Loucy (cell line): ENCODE data around the gene S1PR5.

Source experiments
- H2AFZ ChIP-seq: fragments of 200-600 bp; sonication (generic); 2 replicates; pipeline ENCODE4 v1.6.0; 2016; ENCODE audit warnings: antibody characterized with exemption, mild to moderate bottlenecking, low read length, moderate library complexity
- H3F3A ChIP-seq: fragments of 200-600 bp; 2 replicates; pipeline ENCODE4 v1.6.0; 2016; ENCODE audit warnings: antibody characterized with exemption, low read depth, mild to moderate bottlenecking
- H3K27me3 ChIP-seq: fragments of 200-600 bp; sonication (generic); 2 replicates; pipeline ENCODE4 v1.6.1; 2014; ENCODE audit warnings: low read length, mild to moderate bottlenecking; ENCODE audit not compliant: insufficient read depth, poor library complexity, severe bottlenecking
- H3K36me3 ChIP-seq: fragments of 200-600 bp; sonication (generic); 2 replicates; pipeline ENCODE4 v1.6.1; 2016; ENCODE audit warnings: low read length; ENCODE audit not compliant: insufficient read depth
- H3K4me1 ChIP-seq: fragments of 200-600 bp; sonication (generic); 2 replicates; pipeline ENCODE4 v1.5.1; 2014; ENCODE audit warnings: low read length, mild to moderate bottlenecking; ENCODE audit not compliant: insufficient read depth, poor library complexity, severe bottlenecking
- H3K4me2 ChIP-seq: fragments of 200-600 bp; sonication (generic); 2 replicates; pipeline ENCODE4 v1.6.0; 2014; ENCODE audit warnings: antibody characterized with exemption, low read length, low read depth, mild to moderate bottlenecking; ENCODE audit not compliant: poor library complexity, severe bottlenecking
- H3K4me3 ChIP-seq: fragments of 200-600 bp; sonication (generic); 2 replicates; pipeline ENCODE4 v1.5.1; 2014; ENCODE audit warnings: low read length, mild to moderate bottlenecking, mixed read lengths; ENCODE audit not compliant: poor library complexity, severe bottlenecking
- H3K79me2 ChIP-seq: fragments of 200-600 bp; sonication (generic); 2 replicates; pipeline ENCODE4 v1.6.1; 2014; ENCODE audit warnings: low read length; ENCODE audit not compliant: insufficient read depth
- H3K9ac ChIP-seq: fragments of 200-600 bp; sonication (generic); 2 replicates; pipeline ENCODE4 v1.6.0; 2014; ENCODE audit warnings: mild to moderate bottlenecking, low read depth, low read length, moderate library complexity; ENCODE audit not compliant: poor library complexity, severe bottlenecking
- H3K9me2 ChIP-seq: fragments of 200-600 bp; sonication (generic); replicated peaks from 2 replicates; pipeline ENCODE4 v1.6.1; 2016; ENCODE audit warnings: low read depth, low read length, mixed read lengths
- H3K9me3 ChIP-seq: fragments of 200-600 bp; sonication (generic); 2 replicates; pipeline ENCODE4 v1.6.1; 2014; ENCODE audit warnings: mild to moderate bottlenecking, antibody characterized with exemption, low read length, low read depth; ENCODE audit not compliant: insufficient read depth
- H4K20me1 ChIP-seq: fragments of 200-600 bp; sonication (generic); 2 replicates; pipeline ENCODE4 v1.6.0; 2014; ENCODE audit warnings: antibody characterized with exemption, low read length, mild to moderate bottlenecking; ENCODE audit not compliant: insufficient read depth, poor library complexity, severe bottlenecking
- EZH2phosphoT487 ChIP-seq: fragments of 200-600 bp; IDR thresholded peaks from 2 replicates; pipeline ENCODE4 v1.6.1; 2018; ENCODE audit warnings: antibody characterized with exemption, mild to moderate bottlenecking, moderate library complexity, borderline replicate concordance
- TF ChIP-seq, protein P1 (sequence below): fragments of 200-600 bp; sonication (generic); conservative IDR thresholded peaks from 2 replicates; pipeline ENCODE4 v1.5.1; 2014; ENCODE audit warnings: mild to moderate bottlenecking, antibody characterized with exemption, low read length

Gene S1PR5

GRCh38 chr19:10525636-10526035, 8.4 kb upstream of the S1PR5 start:
- Histone ChIP-seq H3K36me3 (no peaks in the 10 kb centered on the region), H3K4me1 (no peaks in the 10 kb centered on the region), H3K9me3 (no peaks in the 10 kb centered on the region), H3K27me3 (no peaks in the 10 kb centered on the region), H3K79me2 (no peaks in the 10 kb centered on the region), H2AFZ (no peak overlapping the region), H3K4me2 (no peak overlapping the region), H3K4me3 (no peak overlapping the region), H4K20me1 (no peaks in the 10 kb centered on the region), H3F3A (no peaks in the 10 kb centered on the region), H3K9me2 (no peaks in the 10 kb centered on the region), H3K9ac (no peak overlapping the region)
- no peak for TF ChIP-seq EZH2phosphoT487
- TF ChIP-seq, protein P1, sequence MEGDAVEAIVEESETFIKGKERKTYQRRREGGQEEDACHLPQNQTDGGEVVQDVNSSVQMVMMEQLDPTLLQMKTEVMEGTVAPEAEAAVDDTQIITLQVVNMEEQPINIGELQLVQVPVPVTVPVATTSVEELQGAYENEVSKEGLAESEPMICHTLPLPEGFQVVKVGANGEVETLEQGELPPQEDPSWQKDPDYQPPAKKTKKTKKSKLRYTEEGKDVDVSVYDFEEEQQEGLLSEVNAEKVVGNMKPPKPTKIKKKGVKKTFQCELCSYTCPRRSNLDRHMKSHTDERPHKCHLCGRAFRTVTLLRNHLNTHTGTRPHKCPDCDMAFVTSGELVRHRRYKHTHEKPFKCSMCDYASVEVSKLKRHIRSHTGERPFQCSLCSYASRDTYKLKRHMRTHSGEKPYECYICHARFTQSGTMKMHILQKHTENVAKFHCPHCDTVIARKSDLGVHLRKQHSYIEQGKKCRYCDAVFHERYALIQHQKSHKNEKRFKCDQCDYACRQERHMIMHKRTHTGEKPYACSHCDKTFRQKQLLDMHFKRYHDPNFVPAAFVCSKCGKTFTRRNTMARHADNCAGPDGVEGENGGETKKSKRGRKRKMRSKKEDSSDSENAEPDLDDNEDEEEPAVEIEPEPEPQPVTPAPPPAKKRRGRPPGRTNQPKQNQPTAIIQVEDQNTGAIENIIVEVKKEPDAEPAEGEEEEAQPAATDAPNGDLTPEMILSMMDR = no peak

- no peaks in the 10 kb centered on the region for H3K79me2 ChIP-seq
- no peaks in the 10 kb centered on the region for H3K9me2 ChIP-seq
- H3F3A ChIP-seq = no peaks in the 10 kb centered on the region
- H3K36me3 ChIP-seq = no peaks in the 10 kb centered on the region
- H3K9me3 ChIP-seq = no peaks in the 10 kb centered on the region
- no peak overlapping the region for H3K4me3 ChIP-seq
- H4K20me1 ChIP-seq = no peaks in the 10 kb centered on the region
- H3K4me1 ChIP-seq = no peaks in the 10 kb centered on the region
- no peak for TF ChIP-seq EZH2phosphoT487
- TF ChIP-seq, protein P1 = no peak
- H2AFZ ChIP-seq = no peak overlapping the region
- no peak overlapping the region for H3K4me2 ChIP-seq
- H3K27me3 ChIP-seq = no peaks in the 10 kb centered on the region
- H3K9ac ChIP-seq = no peak overlapping the region
Observed at GRCh38 chr19:10523135-10523636, 5.9 kb upstream of the S1PR5 start.

DNA sequence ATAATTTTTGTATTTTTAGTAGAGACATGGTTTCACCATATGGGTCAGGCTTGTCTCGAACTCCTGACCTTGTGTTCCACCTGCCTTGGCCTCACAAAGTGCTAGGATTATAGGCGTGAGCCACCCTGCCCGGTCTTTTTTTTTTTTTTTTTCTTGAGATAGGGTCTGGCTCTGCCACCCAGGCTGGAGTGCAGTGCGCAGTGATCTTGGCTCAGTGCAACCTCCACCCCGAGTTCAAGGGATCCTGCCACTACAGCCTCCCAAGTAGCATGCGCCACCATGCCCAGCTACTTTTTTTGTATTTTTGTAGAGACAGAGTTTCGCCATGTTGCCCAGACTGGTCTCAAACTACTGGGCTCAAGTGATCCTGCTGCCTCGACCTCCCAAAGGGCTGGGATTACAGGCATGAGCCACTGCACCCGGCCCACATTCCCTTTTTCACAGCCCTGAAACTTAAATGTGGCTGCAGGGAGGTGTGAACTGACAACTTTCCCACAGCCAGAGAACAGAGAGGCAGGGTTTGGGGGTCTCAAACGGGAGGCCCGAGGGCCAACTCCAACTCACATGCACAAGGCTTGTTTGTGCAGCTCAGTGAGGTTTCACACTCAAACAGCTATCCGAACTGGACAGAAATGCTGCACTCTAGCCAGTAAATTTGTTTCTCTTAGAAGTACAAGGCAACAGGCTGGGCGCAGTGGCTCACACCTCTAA, 4.4 kb upstream of the S1PR5 start:
- Histone ChIP-seq H3K9me2 (no peaks in the 10 kb centered on the region), H3K36me3 (no peaks in the 10 kb centered on the region), H3K79me2 (no peaks in the 10 kb centered on the region), H3F3A (no peaks in the 10 kb centered on the region), H3K9me3 (no peaks in the 10 kb centered on the region), H3K4me3 (no peak overlapping the region), H3K9ac (no peak overlapping the region), H3K27me3 (no peaks in the 10 kb centered on the region), H2AFZ (no peak overlapping the region), H3K4me2 (no peak overlapping the region), H3K4me1 (peaks cover 3% of the 10 kb centered on the region), H4K20me1 (no peaks in the 10 kb centered on the region)
- TF ChIP-seq, protein P1 = no peak
- no peak for TF ChIP-seq EZH2phosphoT487
